Endothelial cell of umbilical vein (primary cell): ENCODE results near the gene LDAF1. TPM values are rescaled to one million over a fixed set of nuclear protein-coding genes. Genes with fewer than 3 reads are reported as not detected.

ENCODE experiments used
- BruUV-seq: library from RNA; stranded (reverse); fragments of 400-500 nt; replicated peaks from 2 replicates; lab custom pipeline; 2021; lab: Mats Ljungman, UMichigan
- CTCF ChIA-PET: fragments of 300-600, 350-600 bp; sonication (Branson Sonifier 250); formaldehyde crosslinking; loops from one replicate; lab custom pipeline; 2021; ENCODE audit warnings: antibody characterized with exemption, inconsistent platforms; lab: Charles Lee
- POLR2A ChIA-PET: fragments of 300-600, 350-600 bp; sonication (Branson Sonifier 250); formaldehyde crosslinking; loops from one replicate; lab custom pipeline; 2021; ENCODE audit warnings: antibody characterized with exemption, inconsistent platforms; lab: Charles Lee
- DNase-seq: peaks from one replicate; pipeline ENCODE4 v3.0.0-alpha.2; 2011; ENCODE audit warnings: low read depth, low spot score
- FAIRE-seq: peaks from 2 replicates; lab custom pipeline; 2011; peaks lifted over from hg19 to GRCh38; lab: Jason Lieb, UNC
- H2AFZ ChIP-seq: 2 replicates; pipeline ENCODE4 v1.6.0; 2012; ENCODE audit warnings: low read depth, low read length, control low read depth, inconsistent platforms
- H3K27ac ChIP-seq: 2 replicates; pipeline ENCODE4 v1.5.1; 2011; ENCODE audit warnings: low read depth, mild to moderate bottlenecking, control low read depth, low read length, moderate library complexity; ENCODE audit not compliant: insufficient read depth
- H3K27me3 ChIP-seq, 2 experiments: 2 replicates each; pipeline versions ENCODE4 v1.6.0 to v1.6.1; 2011; ENCODE audit warnings: low read length in 2 of 2, mixed read lengths in 1 of 2; ENCODE audit not compliant: control insufficient read depth in 2 of 2, insufficient read depth in 2 of 2
- H3K36me3 ChIP-seq, 2 experiments: 2 replicates in 1 of 2; 3 replicates in 1 of 2; pipeline ENCODE4 v1.5.1; 2011; ENCODE audit warnings: low read length in 2 of 2, mild to moderate bottlenecking in 1 of 2, moderate library complexity in 1 of 2; ENCODE audit not compliant: control insufficient read depth in 2 of 2, insufficient read depth in 2 of 2; ENCODE audit errors: extremely low read depth in 1 of 2
- H3K4me1 ChIP-seq: 3 replicates; pipeline ENCODE4 v1.5.1; 2011; ENCODE audit warnings: mild to moderate bottlenecking, low read length; ENCODE audit not compliant: control insufficient read depth, insufficient read depth; ENCODE audit errors: extremely low read depth
- H3K4me2 ChIP-seq: 2 replicates; pipeline ENCODE4 v1.6.1; 2011; ENCODE audit warnings: low read length, control low read depth, mixed read lengths; ENCODE audit not compliant: insufficient read depth
- H3K4me3 ChIP-seq, 3 experiments: fragments of 200-600 bp in 1 of 3; sonication (generic), shearing (Covaris generic) in 1 of 3; replicated peaks in 1 of 3; 2 replicates each; pipeline ENCODE4 v1.5.1; 2011 to 2016; ENCODE audit warnings: control low read depth in 3 of 3, low read length in 3 of 3, mild to moderate bottlenecking in 2 of 3, inconsistent platforms in 1 of 3, low read depth in 1 of 3, moderate library complexity in 1 of 3; ENCODE audit not compliant: insufficient read depth in 1 of 3
- H3K79me2 ChIP-seq: 2 replicates; pipeline ENCODE4 v1.6.0; 2012; ENCODE audit warnings: low read length, inconsistent platforms; ENCODE audit not compliant: control insufficient read depth, insufficient read depth
- H3K9ac ChIP-seq: replicated peaks from 2 replicates; pipeline ENCODE3; 2011; ENCODE audit warnings: low read length, control low read depth; ENCODE audit not compliant: insufficient read depth; ENCODE audit errors: extremely low read depth
- H3K9me1 ChIP-seq: replicated peaks from 3 replicates; pipeline ENCODE4 v1.6.0; 2011; ENCODE audit warnings: mild to moderate bottlenecking, low read length; ENCODE audit not compliant: control insufficient read depth, insufficient read depth; ENCODE audit errors: extremely low read depth
- H3K9me3 ChIP-seq: replicated peaks from 2 replicates; pipeline ENCODE4 v1.5.1; 2012; ENCODE audit warnings: low read length, inconsistent platforms; ENCODE audit not compliant: control insufficient read depth, insufficient read depth
- H4K20me1 ChIP-seq: replicated peaks from 2 replicates; pipeline ENCODE3; 2011; ENCODE audit warnings: mild to moderate bottlenecking, low read length; ENCODE audit not compliant: control insufficient read depth, insufficient read depth; ENCODE audit errors: extremely low read depth
- EZH2 ChIP-seq: IDR thresholded peaks from 2 replicates; pipeline ENCODE4 v1.6.1; 2012; ENCODE audit warnings: borderline replicate concordance, low read depth, mild to moderate bottlenecking, moderate library complexity, low read length, inconsistent platforms; ENCODE audit not compliant: severe bottlenecking
- FOS ChIP-seq: IDR thresholded peaks from 2 replicates; pipeline ENCODE4 v1.6.1; 2011; ENCODE audit warnings: mild to moderate bottlenecking, low read length, moderate library complexity, borderline replicate concordance; ENCODE audit not compliant: insufficient read depth
- GATA2 ChIP-seq: IDR thresholded peaks from 2 replicates; pipeline ENCODE4 v1.7.0; 2011; ENCODE audit warnings: low read depth, mild to moderate bottlenecking, moderate library complexity, mixed read lengths, low read length; ENCODE audit not compliant: insufficient read length, insufficient read depth
- JUN ChIP-seq: IDR thresholded peaks from 2 replicates; pipeline ENCODE4 v1.6.1; 2011; ENCODE audit warnings: borderline replicate concordance, low read depth; ENCODE audit not compliant: insufficient read length, insufficient read depth
- MYC ChIP-seq: IDR thresholded peaks from one replicate; pipeline ENCODE4 v1.6.1; 2011; ENCODE audit warnings: mild to moderate bottlenecking, low read depth, low read length
- POLR2A ChIP-seq: IDR thresholded peaks from 2 replicates; pipeline ENCODE4 v1.6.1; 2012; ENCODE audit warnings: low read depth, mild to moderate bottlenecking, control low read depth, low read length
- POLR2AphosphoS5 ChIP-seq: IDR thresholded peaks from 2 replicates; pipeline ENCODE4 v1.6.1; 2012; ENCODE audit warnings: low read depth, mild to moderate bottlenecking, control low read depth, low read length, moderate library complexity; ENCODE audit not compliant: insufficient read depth
- dilution Hi-C: fragments of 300-500 bp; cut with MboI; formaldehyde crosslinking; loops from one replicate; pipeline ENCODE4 v1.15.0; 2019; ENCODE audit warnings: low sequenced_read_pairs; ENCODE audit not compliant: extremely low pct_ligation_motif_present
- intact Hi-C: fragments of 100-400 bp; cut with micrococcal nuclease; formaldehyde crosslinking; loops from one replicate; pipeline ENCODE4 v1.10.0; 2022
- polyA plus RNA-seq, 4 experiments: library from polyadenylated mRNA; depleted of rRNA in 3 of 4; stranded (reverse) in 3 of 4; unstranded in 1 of 4; fragments of >200 nt; gene quantifications; 2 replicates each; pipeline versions ENCODE4 v1.2.1 to v1.2.3, GENCODE V29; 2011 to 2012; ENCODE audit warnings: missing spikeins in 1 of 4
- total RNA-seq: library from RNA; stranded (reverse); gene quantifications from 2 replicates; pipeline ENCODE4 v1.2.3, GENCODE V29; 2021
- TF ChIP-seq, protein P1 (sequence below), 2 donors: IDR thresholded peaks; 1 replicate in 1 of 2; 2 replicates in 1 of 2; pipeline ENCODE4 v1.5.1; 2011; ENCODE audit warnings: low read length in 2 of 2, mild to moderate bottlenecking in 2 of 2, moderate library complexity in 2 of 2, control low read depth in 1 of 2, inconsistent platforms in 1 of 2, low read depth in 1 of 2; ENCODE audit not compliant: insufficient read depth in 1 of 2; ENCODE audit errors: extremely low read depth in 1 of 2
- TF ChIP-seq, protein P2 (sequence below): IDR thresholded peaks from 2 replicates; pipeline ENCODE4 v1.6.1; 2011; ENCODE audit not compliant: insufficient read depth, insufficient read length

The LDAF1 gene
- total and polyA plus RNA-seq, 2 donors (not counting 3 experiments of a cell fraction or from before 2014, with no cell fraction given) = 20.4 to 37.5 TPM

DNA sequence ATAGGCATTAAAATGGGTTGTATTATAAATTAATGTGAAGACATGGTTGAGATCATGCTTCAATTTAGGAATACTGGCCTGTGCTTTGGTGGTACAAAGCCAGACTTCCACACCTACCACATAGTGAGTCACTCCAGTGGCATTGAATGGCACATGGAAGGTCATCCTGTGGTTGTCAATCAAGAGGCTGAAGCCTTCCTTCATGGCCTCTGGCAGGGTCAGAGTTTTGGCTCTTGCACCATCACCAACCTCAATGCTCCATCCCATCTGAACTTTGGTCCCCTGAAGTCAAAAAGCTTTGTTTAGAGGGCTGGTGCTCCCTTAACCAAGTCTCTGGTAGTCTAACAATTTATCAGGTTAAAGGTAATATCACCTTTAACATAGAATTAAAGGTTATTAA lies 46.8 kb downstream of the LDAF1 start:
- H3K79me2 ChIP-seq = no peaks in the 10 kb centered on the region
- DNase-seq = no peak
- no peak for FAIRE-seq
- H3K4me1 ChIP-seq = no peaks in the 10 kb centered on the region
- H3K9me3 ChIP-seq = no peaks in the 10 kb centered on the region
- H2AFZ ChIP-seq = no peak overlapping the region
- H3K4me2 ChIP-seq = no peak overlapping the region
- intact Hi-C loops = no loop called here
- no peak for TF ChIP-seq POLR2A
- TF ChIP-seq MYC = no peak
- no peak for TF ChIP-seq JUN
- TF ChIP-seq, protein P1, sequence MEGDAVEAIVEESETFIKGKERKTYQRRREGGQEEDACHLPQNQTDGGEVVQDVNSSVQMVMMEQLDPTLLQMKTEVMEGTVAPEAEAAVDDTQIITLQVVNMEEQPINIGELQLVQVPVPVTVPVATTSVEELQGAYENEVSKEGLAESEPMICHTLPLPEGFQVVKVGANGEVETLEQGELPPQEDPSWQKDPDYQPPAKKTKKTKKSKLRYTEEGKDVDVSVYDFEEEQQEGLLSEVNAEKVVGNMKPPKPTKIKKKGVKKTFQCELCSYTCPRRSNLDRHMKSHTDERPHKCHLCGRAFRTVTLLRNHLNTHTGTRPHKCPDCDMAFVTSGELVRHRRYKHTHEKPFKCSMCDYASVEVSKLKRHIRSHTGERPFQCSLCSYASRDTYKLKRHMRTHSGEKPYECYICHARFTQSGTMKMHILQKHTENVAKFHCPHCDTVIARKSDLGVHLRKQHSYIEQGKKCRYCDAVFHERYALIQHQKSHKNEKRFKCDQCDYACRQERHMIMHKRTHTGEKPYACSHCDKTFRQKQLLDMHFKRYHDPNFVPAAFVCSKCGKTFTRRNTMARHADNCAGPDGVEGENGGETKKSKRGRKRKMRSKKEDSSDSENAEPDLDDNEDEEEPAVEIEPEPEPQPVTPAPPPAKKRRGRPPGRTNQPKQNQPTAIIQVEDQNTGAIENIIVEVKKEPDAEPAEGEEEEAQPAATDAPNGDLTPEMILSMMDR (IDR thresholded peaks at IDR 0.05; ENCODE audit: extremely low read depth in 1 of 2, insufficient read depth in 1 of 2, low read depth in 1 of 2, low read length in 2 of 2) = no peak
- TF ChIP-seq EZH2 = no peak
- TF ChIP-seq FOS = no peak
- TF ChIP-seq, protein P2, sequence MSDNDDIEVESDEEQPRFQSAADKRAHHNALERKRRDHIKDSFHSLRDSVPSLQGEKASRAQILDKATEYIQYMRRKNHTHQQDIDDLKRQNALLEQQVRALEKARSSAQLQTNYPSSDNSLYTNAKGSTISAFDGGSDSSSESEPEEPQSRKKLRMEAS = no peak
- no peak for TF ChIP-seq POLR2AphosphoS5
- TF ChIP-seq GATA2 = no peak
- no peak overlapping the region for H3K27ac ChIP-seq
- CTCF ChIA-PET = no interaction called here
- BruUV-seq = no TSS peak
- H3K4me3 ChIP-seq = no peak overlapping the region
- dilution Hi-C loops = no loop called here
- H3K36me3 ChIP-seq = no peaks in the 10 kb centered on the region
- POLR2A ChIA-PET = no interaction called here
- no peaks in the 10 kb centered on the region for H3K9me1 ChIP-seq
- no peak overlapping the region for H3K9ac ChIP-seq
- peaks cover 5% of the 10 kb centered on the region in 2 experiments for H3K27me3 ChIP-seq
- H4K20me1 ChIP-seq = no peaks in the 10 kb centered on the region
